Coronary artery (tissue), 2 donors: ENCODE data around the gene SLC44A5.

ENCODE experiments used
- DNase-seq: peaks from one replicate; pipeline ENCODE4 v3.0.0-alpha.2; 2017; ENCODE audit warnings: low spot score
- H3K27ac ChIP-seq, 2 donors: fragments of 200-600 bp; sonication (generic); one replicate each; pipeline ENCODE4 v1.5.1; 2016 to 2019
- H3K4me3 ChIP-seq: fragments of 200-600 bp; sonication (generic); 2 replicates; pipeline ENCODE4 v1.5.1; 2016; ENCODE audit warnings: mild to moderate bottlenecking, moderate library complexity
- CTCF ChIP-seq: fragments of 200-600 bp; sonication (generic); IDR thresholded peaks from one replicate; pipeline ENCODE4 v1.5.1; 2019; ENCODE audit warnings: antibody characterized with exemption

Gene SLC44A5

GRCh38 chr1:75312620-75313019, 298.3 kb downstream of the SLC44A5 start:
- H3K27ac ChIP-seq = no peak overlapping the region
- no peak for DNase-seq
- H3K4me3 ChIP-seq = no peak overlapping the region
- TF ChIP-seq CTCF = no peak

- H3K27ac ChIP-seq = no peak overlapping the region
- no peak for DNase-seq
- no peak overlapping the region for H3K4me3 ChIP-seq
- TF ChIP-seq CTCF = no peak
These were observed 300.8 kb downstream of the SLC44A5 start for GRCh38 chr1:75310067-75310466.

GRCh38 chr1:75308365-75308764, 302.5 kb downstream of the SLC44A5 start:
- DNase-seq = no peak
- Histone ChIP-seq H3K27ac (no peak overlapping the region), H3K4me3 (no peak overlapping the region)
- no peak for TF ChIP-seq CTCF

- H3K4me3 ChIP-seq = no peak overlapping the region
- no peak for DNase-seq
- no peak for TF ChIP-seq CTCF
- no peak overlapping the region for H3K27ac ChIP-seq
These were observed 305.9 kb downstream of the SLC44A5 start for GRCh38 chr1:75305061-75305460.

- Histone ChIP-seq H3K4me3 (no peak overlapping the region), H3K27ac (no peak overlapping the region)
- no peak for TF ChIP-seq CTCF
- DNase-seq = no peak
These were observed 317.6 kb downstream of the SLC44A5 start for GRCh38 chr1:75293270-75293669.

- Histone ChIP-seq H3K27ac (no peak overlapping the region), H3K4me3 (no peak overlapping the region)
- TF ChIP-seq CTCF = no peak
- DNase-seq = no peak
These were observed 318.9 kb downstream of the SLC44A5 start for GRCh38 chr1:75292013-75292412.

GRCh38 chr1:75276385-75276784, 334.5 kb downstream of the SLC44A5 start:
- DNase-seq = no peak
- no peak overlapping the region for H3K27ac ChIP-seq
- no peak for TF ChIP-seq CTCF
- H3K4me3 ChIP-seq = no peak overlapping the region
